DOHH2 (cell line): Measurements from ENCODE around the gene UMODL1.

Experiments
- H3F3A ChIP-seq: fragments of 200-600 bp; sonication (generic), shearing (Covaris generic); 2 replicates; pipeline ENCODE4 v1.6.0; 2016; ENCODE audit warnings: antibody characterized with exemption, mild to moderate bottlenecking; ENCODE audit not compliant: control insufficient read depth, insufficient read depth
- H3K27ac ChIP-seq: fragments of 200-600 bp; sonication (generic); 2 replicates; pipeline ENCODE4 v1.5.1; 2014; ENCODE audit warnings: low read depth, mild to moderate bottlenecking, low read length, moderate library complexity
- H3K27me3 ChIP-seq: fragments of 200-600 bp; sonication (generic); 2 replicates; pipeline ENCODE4 v1.6.1; 2014; ENCODE audit warnings: mild to moderate bottlenecking, low read length, mixed read lengths; ENCODE audit not compliant: control insufficient read depth
- H3K36me3 ChIP-seq: fragments of 200-600 bp; sonication (generic); 2 replicates; pipeline ENCODE4 v1.6.1; 2014; ENCODE audit warnings: mild to moderate bottlenecking, low read length, moderate library complexity, mixed read lengths; ENCODE audit not compliant: control insufficient read depth
- H3K4me1 ChIP-seq: fragments of 200-600 bp; sonication (generic); 2 replicates; pipeline ENCODE4 v1.6.1; 2014; ENCODE audit warnings: mild to moderate bottlenecking, low read length, mixed read lengths; ENCODE audit not compliant: control insufficient read depth
- H3K4me2 ChIP-seq: fragments of 200-600 bp; sonication (generic); 2 replicates; pipeline ENCODE4 v1.6.0; 2014; ENCODE audit warnings: mild to moderate bottlenecking, low read length, moderate library complexity
- H3K4me3 ChIP-seq: fragments of 200-600 bp; sonication (generic); 2 replicates; pipeline ENCODE4 v1.5.1; 2014; ENCODE audit warnings: mild to moderate bottlenecking, low read length, mixed read lengths
- H3K79me2 ChIP-seq: fragments of 200-600 bp; sonication (generic); 2 replicates; pipeline ENCODE4 v1.6.1; 2014; ENCODE audit warnings: mild to moderate bottlenecking, low read length, mixed read lengths; ENCODE audit not compliant: control insufficient read depth
- H3K9me2 ChIP-seq: fragments of 200-600 bp; sonication (generic); replicated peaks from 2 replicates; pipeline ENCODE4 v1.6.1; 2014; ENCODE audit warnings: mild to moderate bottlenecking, low read length, mixed read lengths; ENCODE audit not compliant: control insufficient read depth
- H3K9me3 ChIP-seq: fragments of 200-600 bp; sonication (generic); 2 replicates; pipeline ENCODE4 v1.6.1; 2014; ENCODE audit warnings: antibody characterized with exemption, low read length, mixed read lengths; ENCODE audit not compliant: control insufficient read depth, insufficient read depth
- H4K20me1 ChIP-seq: fragments of 200-600 bp; sonication (generic); 2 replicates; pipeline ENCODE4 v1.6.0; 2014; ENCODE audit warnings: low read depth, mild to moderate bottlenecking, antibody characterized with exemption, low read length, moderate library complexity; ENCODE audit not compliant: control insufficient read depth, insufficient read depth
- CTCF ChIP-seq: fragments of 200-600 bp; sonication (generic); IDR thresholded peaks from one replicate; pipeline ENCODE4 v1.5.1; 2014; ENCODE audit warnings: antibody characterized with exemption, mild to moderate bottlenecking, low read depth, low read length; ENCODE audit not compliant: poor library complexity, severe bottlenecking
- EZH2phosphoT487 ChIP-seq: fragments of 200-600 bp; sonication (generic); IDR thresholded peaks from 2 replicates; pipeline ENCODE4 v1.6.1; 2017; ENCODE audit warnings: borderline replicate concordance, mild to moderate bottlenecking, antibody characterized with exemption, low read length, moderate library complexity, mixed read lengths

UMODL1 gene

DNA sequence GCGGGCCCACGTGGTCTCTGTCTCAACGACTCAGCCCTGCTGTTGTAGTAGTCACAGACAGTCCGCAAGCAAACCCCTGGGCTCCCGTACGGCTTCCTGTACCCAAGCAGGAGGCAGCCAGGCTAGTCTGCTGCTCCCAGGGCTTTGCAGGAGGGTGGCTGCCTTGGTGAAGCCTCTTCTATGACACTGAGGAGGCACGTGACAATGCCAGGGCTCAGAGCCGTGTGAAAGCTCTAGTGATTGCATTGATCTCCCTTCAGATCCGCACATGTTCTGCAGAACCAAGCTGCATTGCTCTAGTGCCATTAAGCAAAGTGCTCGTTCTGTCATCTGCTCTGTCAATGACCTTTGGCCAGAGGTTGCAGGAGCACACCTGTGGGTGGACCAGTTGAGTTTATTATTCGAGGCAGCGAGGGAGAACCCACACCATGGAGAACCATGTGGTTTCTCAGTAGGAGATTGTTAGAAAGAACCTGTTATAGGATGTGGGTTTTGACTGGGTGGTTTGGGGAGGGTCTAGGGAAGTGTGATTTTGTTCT, 18.0 kb downstream of the UMODL1 start:
- TF ChIP-seq CTCF (no peak), EZH2phosphoT487 (no peak)
- no peaks in the 10 kb centered on the region for H4K20me1 ChIP-seq
- no peak overlapping the region for H3K4me3 ChIP-seq
- H3K4me2 ChIP-seq, result no peak overlapping the region
- H3K36me3 ChIP-seq, result no peaks in the 10 kb centered on the region
- H3K4me1 ChIP-seq, result no peaks in the 10 kb centered on the region
- no peaks in the 10 kb centered on the region for H3K79me2 ChIP-seq
- no peaks in the 10 kb centered on the region for H3K9me3 ChIP-seq
- peaks cover 13% of the 10 kb centered on the region; the same call in 1 of the 2 replicates for H3K27me3 ChIP-seq
- no peak overlapping the region for H3K27ac ChIP-seq
- no peaks in the 10 kb centered on the region for H3K9me2 ChIP-seq
- H3F3A ChIP-seq, result no peaks in the 10 kb centered on the region

DNA sequence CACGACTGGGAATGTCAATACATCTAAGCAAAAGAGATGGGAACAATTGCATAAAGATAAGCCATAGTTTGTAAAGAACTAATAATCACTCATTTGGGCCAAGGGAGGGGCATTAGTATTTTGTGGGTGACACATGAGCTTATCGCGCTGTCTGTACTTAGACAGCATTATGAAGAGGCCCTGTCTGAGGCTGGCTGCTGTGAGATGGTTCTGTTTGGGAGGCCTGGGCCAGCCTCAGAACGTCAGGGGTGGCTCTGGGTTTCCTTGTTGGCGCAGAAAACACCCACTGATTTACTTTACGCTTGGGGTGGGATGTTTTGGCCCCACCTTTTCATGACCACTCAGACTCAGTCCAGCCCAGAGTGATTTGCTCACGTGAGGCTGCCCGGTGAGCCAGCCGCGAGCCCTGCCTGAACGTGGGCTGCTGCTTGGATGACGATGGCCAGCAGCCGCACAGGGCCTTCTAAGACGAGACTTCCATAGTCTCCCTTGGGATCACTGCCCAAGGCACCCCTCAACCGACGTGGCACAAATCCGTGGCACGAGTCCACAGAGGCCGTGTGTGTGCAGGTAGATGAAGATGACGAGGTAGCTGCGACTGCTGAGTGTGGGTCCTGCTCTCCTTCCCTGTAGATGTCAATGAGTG, 18.7 kb downstream of the UMODL1 start:
- Histone ChIP-seq H3K27me3 (peaks cover 13% of the 10 kb centered on the region; the same call in 1 of the 2 replicates), H3K27ac (no peak overlapping the region), H3K9me3 (no peaks in the 10 kb centered on the region), H3F3A (no peaks in the 10 kb centered on the region), H3K79me2 (no peaks in the 10 kb centered on the region), H3K4me2 (no peak overlapping the region), H3K9me2 (no peaks in the 10 kb centered on the region), H3K4me3 (no peak overlapping the region), H4K20me1 (no peaks in the 10 kb centered on the region), H3K36me3 (no peaks in the 10 kb centered on the region), H3K4me1 (no peaks in the 10 kb centered on the region)
- TF ChIP-seq EZH2phosphoT487 (no peak), CTCF (no peak)

GRCh38 chr21:42091899-42092508, 20.9 kb downstream of the UMODL1 start:
- H3K4me1 ChIP-seq, result no peaks in the 10 kb centered on the region
- H3K36me3 ChIP-seq, result no peaks in the 10 kb centered on the region
- no peaks in the 10 kb centered on the region for H3K9me2 ChIP-seq
- peaks cover 16% of the 10 kb centered on the region; the same call in 1 of the 2 replicates for H3K27me3 ChIP-seq
- TF ChIP-seq CTCF, result no peak
- TF ChIP-seq EZH2phosphoT487, result no peak
- H3F3A ChIP-seq, result no peaks in the 10 kb centered on the region
- no peaks in the 10 kb centered on the region for H4K20me1 ChIP-seq
- no peak overlapping the region for H3K4me3 ChIP-seq
- H3K4me2 ChIP-seq, result no peak overlapping the region
- H3K79me2 ChIP-seq, result no peaks in the 10 kb centered on the region
- H3K27ac ChIP-seq, result no peak overlapping the region
- H3K9me3 ChIP-seq, result no peaks in the 10 kb centered on the region
